22Rv1 (cell line): ENCODE data around the gene CTNNA1.
"Not testable (repeated sequence)": the region's sequence is repeated elsewhere in the genome, so short reads cannot be mapped to it uniquely, and the experiment has no call there.

Source experiments
- H3K27ac ChIP-seq: fragments of 450-650 bp; 2 replicates; pipeline ENCODE4 v1.5.1; 2017
- ZFX ChIP-seq: fragments of 450-650 bp; IDR thresholded peaks from 2 replicates; pipeline ENCODE4 v1.6.1; 2017; ENCODE audit warnings: antibody characterized with exemption, borderline replicate concordance
- TF ChIP-seq, protein P1 (sequence below): fragments of 450-650 bp; IDR thresholded peaks from 2 replicates; pipeline ENCODE4 v1.5.1; 2017; ENCODE audit warnings: mild to moderate bottlenecking

Gene CTNNA1

DNA sequence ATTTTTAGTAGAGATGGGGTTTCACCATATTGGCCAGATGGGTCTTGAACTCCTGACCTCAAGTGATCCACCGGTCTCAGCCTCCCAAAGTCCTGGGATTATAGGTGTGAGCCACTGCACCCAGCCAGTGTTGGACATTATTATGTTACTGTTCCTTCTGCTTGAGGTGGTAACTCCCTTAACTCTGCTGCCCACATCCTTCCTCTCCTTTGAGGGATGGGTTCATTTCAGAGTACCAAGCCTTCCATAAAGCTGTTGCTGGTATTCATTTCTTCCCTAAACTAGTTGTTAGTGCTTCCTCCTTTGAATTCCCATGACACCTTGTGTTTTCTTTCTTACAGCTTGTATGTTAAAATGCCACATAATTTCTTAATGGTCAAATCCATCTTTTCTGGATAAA is 54.0 kb downstream of the CTNNA1 start:
- no peak overlapping the region for H3K27ac ChIP-seq
- no peak for TF ChIP-seq ZFX
- TF ChIP-seq, protein P1, sequence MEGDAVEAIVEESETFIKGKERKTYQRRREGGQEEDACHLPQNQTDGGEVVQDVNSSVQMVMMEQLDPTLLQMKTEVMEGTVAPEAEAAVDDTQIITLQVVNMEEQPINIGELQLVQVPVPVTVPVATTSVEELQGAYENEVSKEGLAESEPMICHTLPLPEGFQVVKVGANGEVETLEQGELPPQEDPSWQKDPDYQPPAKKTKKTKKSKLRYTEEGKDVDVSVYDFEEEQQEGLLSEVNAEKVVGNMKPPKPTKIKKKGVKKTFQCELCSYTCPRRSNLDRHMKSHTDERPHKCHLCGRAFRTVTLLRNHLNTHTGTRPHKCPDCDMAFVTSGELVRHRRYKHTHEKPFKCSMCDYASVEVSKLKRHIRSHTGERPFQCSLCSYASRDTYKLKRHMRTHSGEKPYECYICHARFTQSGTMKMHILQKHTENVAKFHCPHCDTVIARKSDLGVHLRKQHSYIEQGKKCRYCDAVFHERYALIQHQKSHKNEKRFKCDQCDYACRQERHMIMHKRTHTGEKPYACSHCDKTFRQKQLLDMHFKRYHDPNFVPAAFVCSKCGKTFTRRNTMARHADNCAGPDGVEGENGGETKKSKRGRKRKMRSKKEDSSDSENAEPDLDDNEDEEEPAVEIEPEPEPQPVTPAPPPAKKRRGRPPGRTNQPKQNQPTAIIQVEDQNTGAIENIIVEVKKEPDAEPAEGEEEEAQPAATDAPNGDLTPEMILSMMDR: no peak

DNA sequence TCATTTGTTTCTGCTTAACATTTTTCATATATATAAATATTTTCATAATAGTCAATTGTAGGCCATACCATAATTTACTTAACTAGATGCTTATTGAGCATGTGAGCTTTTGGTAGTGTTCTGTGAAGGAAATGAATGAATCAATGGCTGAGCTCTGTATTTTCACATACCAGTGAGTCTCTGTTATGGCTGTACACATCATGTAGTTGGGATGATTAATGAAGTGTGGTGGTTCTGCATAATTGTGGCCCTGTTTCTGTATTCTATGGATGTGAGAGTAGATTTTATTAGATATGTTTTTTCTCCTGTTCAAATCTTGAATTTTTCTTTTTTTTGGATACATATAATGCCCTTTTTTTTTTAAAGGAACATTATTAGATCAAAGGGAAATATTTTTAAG is 56.2 kb downstream of the CTNNA1 start:
- no peak overlapping the region for H3K27ac ChIP-seq
- no peak for TF ChIP-seq ZFX
- TF ChIP-seq, protein P1: no peak

GRCh38 chr5:138810861-138811260 is 57.6 kb downstream of the CTNNA1 start:
- not testable (repeated sequence) for H3K27ac ChIP-seq

DNA sequence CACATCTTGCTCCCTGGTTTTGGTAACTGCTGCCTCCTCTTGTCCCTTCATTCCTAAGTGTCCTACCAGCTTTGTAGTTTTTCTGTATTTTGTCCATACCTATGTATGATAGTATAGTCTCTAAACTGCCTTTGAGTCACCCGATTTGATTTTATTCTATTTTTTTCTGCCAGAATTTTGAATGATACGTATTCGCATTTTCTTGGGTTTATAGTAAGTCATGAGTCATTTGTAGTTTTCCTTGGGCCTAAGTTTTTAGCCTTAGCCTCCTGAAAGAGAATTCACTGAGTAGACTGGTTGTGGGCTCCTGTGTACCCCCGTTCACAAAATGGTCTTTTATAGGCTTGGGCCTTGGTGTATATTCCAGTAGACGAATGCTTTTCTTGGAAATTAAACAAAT is 62.3 kb downstream of the CTNNA1 start:
- H3K27ac ChIP-seq: no peak overlapping the region
- TF ChIP-seq, protein P1: no peak
- TF ChIP-seq ZFX: no peak

DNA sequence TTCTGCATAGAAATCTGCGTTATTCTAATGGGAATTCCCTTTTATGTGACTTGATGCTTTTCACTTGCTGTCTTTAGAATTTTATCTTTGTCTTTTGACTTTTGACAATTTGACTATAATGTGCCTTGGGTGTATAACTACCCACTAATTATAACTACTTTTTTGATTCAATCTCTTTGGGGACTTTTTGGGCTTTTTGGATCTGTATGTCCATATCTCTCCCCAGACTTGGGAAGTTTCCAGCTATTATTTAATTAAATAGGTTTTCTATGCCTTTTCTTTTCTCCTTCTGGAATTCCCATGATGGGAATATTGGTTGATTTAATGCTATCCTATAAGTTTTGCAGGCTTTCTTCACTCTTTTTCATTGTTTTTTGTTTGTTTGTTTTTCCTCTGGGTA is 64.0 kb downstream of the CTNNA1 start:
- H3K27ac ChIP-seq: no peak overlapping the region
- no peak for TF ChIP-seq ZFX
- TF ChIP-seq, protein P1: no peak

GRCh38 chr5:138819081-138819480 is 65.9 kb downstream of the CTNNA1 start:
- TF ChIP-seq, protein P1: no peak
- no peak for TF ChIP-seq ZFX
- H3K27ac ChIP-seq: no peak overlapping the region

- no peak overlapping the region for H3K27ac ChIP-seq
- TF ChIP-seq ZFX: no peak
These were observed 67.5 kb downstream of the CTNNA1 start for GRCh38 chr5:138820695-138821094.

- no peak overlapping the region for H3K27ac ChIP-seq
- TF ChIP-seq, protein P1: no peak
- TF ChIP-seq ZFX: no peak
These were observed 71.3 kb downstream of the CTNNA1 start for GRCh38 chr5:138824516-138824915.
